HG03135 (cell line): ENCODE results near the gene VARS2.
"Not testable (repeated sequence)": the region's sequence is repeated elsewhere in the genome, so short reads cannot be mapped to it uniquely, and the experiment has no call there.

Experiments used
- ATAC-seq: cut with Tn5 transposase; IDR thresholded peaks from one replicate; pipeline ENCODE4 v1.9.1; 2021; ENCODE audit warnings: mild to moderate bottlenecking, moderate library complexity; ENCODE audit not compliant: unreplicated experiment

VARS2 gene

DNA sequence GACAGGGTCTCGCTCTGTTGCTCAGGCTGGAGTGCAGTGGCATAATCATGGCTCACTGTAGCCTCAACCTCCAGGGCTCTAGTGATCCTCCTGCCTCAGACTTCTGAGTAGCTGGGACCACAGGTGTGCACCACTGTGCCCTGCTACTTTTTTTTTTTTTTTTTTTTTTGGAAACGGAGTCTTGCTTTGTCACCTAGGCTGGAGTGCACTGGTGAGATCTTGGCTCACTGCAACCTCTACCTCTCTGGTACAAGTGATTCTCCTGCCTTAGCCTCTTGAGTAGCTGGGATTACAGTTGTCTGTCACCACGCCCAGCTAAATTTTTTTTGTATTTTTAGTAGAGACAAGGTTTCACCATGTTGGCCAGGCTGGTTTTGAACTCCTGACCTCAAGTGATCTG lies 13.0 kb downstream of the VARS2 start:
- ATAC-seq = not testable (repeated sequence)

DNA sequence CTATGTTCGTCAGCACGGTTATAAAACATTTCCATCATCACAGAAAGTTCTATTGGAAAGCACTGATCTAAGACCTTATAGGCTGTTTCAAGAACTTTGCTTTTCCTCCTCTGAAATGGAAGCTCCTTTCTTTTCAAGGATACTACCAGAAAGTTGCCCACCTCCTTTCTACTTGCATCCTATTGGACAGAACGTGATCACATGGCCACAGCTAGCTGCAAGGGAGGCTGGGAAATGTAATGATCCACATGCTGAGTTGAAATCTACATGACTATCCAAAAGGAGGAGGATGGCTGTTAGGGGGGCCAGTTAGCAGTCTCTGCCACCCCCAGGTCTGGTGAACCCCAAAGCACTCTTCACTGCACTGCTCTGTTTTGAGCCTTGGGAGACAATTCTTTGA lies 14.6 kb downstream of the VARS2 start:
- no peak for ATAC-seq

DNA sequence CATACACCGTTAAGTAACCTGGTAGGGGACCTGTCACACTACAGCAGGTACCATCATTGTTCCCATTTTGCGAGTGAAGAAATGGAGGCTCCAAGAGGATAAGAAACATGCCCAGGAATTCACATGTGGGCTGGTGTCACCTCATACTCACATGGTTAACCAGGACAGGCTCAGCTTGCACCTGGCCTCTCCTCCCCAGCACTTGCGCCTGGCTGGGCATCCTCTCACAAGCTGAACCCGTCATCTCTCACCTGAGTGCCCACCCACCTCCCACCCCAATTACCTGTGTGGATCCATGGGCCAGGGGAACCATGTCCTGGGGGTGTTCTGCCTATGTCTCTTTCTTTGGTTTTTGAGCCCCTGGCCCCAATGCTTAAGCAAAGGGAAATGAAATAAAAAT lies 16.5 kb downstream of the VARS2 start:
- no peak for ATAC-seq

DNA sequence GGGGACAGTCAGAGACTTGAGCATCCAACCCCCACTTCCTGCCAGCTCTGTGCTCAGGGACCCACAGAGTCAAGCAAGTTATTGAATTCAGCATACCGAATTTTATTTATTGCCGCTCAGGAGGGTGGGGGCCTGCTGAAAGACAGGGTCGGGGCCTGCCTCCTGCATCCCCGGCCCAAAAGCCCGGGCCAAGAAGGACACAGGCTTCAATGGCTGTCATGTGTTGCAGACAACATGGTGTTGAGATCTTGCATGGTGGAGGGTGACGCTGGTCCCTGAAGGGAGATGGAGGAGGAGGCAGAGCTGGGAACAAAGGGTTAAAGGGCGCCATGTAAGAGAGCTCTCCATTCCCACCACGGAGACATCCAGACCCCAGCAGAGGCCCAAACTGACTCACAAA lies 17.2 kb downstream of the VARS2 start:
- ATAC-seq = no peak

DNA sequence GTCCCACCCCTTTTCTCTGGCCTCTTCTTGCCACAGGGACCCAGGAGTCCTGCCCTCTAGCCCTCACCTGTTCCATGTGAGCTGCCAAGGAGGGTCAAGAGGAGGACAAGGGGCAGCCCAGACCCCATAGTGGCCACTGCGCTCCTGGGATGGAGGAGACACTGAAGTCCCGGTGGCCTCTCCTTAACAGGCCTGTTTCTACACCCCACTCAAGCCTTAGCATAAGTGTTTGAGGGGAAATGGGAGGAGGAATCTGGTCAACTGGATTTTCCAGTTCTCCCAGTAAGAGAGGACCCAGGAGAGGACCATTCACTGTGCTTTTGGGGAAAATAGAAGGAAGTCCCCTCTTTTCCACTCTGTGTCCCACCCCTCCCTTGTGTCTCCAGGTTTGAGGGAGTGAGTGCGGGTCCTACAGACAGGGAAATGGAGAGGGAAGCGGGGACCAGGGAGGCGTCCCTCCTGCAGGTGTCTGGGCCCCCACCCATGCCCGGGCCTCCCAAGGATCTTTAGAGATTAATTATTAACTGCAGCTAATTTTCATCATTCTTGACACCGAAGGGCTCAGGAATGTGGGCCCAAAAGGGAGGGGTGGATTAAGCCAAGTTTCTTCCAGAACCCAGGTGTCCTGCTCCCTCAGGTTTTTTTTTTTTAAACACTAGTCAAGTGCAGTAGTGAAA lies 18.1 kb downstream of the VARS2 start, which contains the start of gene SFTA2:
TSS of gene SFTA2 (minus strand) at position 202 of the 677 bp plus-strand sequence. CDS start at position 128, 74 bp downstream.
- ATAC-seq = no peak

DNA sequence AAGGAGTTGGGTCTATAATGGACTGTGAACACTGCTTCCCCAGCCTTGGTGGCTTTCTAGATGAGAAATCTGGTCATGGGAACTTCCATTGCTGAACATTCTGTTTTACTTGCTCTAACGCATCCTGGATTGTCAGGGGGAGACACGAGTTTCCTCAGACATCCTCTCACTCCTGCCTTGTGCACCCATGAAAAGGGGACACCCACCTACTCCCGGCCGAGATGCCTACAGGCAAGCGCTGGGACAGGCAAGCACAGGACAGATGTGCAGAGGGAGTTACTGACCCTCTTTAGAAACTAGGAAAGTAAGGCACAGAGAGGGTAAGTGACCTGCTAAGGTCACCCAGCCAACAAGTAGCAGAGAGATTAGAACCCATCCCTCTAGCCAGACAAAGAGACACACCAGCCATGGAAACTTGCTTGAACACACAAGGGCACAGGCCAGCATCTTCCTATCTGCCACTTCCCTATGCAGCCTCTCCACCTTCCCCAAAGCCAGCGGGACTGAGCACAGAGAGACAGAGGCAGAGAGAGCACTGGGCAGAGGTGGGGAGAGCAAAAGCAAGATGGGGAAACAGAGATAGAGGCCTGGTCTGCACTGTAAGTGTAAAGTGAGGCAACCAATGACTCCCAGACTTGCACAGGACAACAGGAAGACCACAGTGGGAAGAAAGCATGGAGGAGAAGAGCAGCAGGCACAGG lies 18.8 kb downstream of the VARS2 start:
- no peak for ATAC-seq

DNA sequence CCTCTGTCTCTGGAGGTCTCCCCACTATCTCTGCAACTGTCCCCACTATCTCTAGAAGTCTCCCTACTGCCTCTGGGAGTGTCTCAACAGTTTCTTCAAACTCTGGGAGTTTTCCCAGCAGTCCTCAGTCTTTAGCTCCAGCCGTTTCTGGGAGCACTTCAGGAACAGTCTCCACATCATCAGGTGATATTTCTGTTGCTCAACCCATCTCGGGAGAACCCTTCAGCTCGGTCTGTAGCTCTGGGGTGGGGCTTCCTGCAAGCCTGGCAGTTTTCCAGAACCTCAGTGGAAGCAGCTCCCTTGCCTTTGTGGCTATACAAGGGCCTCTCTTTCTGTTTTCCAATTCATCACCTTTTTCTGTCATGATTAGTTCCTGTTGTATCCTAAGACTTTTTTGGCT lies 21.0 kb downstream of the VARS2 start:
- no peak for ATAC-seq

DNA sequence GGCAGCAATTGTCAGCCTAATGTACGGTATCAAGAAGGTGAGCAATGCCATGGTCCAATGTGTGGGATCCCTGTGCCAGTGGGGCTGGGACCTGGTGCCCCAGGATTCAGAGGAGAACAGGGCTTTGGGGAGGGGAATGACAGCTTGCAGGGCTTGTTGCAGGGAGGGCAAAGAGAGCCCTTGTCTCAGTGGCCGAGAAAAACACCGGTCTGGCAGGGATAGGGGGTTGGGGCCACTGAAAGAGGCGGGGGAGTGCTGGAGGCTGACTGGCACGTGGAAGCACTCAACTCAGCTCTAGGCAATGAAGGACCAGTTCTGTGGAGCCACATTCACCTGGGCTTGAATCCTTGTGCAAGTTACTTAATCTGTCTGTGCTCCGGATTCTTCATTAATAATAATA lies 23.2 kb downstream of the VARS2 start:
- no peak for ATAC-seq

DNA sequence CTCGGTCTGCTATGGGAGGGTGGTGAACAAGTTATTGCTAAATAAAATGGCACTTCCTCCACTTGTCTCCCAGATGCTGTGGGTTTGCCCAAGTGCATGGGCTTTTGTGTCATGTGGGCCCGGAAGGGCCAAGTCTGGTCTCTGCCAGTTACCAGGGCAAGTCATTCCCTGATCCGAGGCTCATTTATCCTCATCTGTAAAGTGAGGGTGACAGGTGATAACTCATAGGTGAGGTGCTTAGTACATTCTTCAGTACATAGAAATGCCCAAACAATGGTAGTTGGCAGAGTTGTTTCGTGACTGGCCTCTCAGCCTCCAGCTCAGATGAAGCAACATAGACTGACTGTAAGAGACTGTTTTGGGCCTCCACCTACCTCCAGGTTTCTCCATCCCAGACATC lies 24.7 kb downstream of the VARS2 start:
- ATAC-seq = no peak

DNA sequence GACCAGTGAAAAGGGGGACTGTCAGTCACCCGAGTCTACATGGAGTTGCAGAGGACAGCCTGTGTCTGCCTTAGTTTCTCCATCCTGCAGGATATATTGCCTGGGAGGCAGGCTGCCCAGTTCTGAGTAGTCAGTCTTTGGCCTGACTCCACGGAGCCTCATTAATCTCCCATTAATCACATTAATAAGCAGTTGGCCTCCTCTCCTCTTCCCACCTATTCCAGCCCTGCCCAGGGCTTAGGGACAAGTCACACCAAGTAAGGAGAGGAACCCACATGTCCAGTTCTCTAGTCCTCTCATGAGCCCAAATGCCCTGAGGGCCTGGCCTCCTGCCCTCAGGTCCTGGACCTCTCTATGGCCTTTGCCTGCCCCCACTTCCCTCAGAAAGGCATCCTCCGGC lies 25.4 kb downstream of the VARS2 start:
- no peak for ATAC-seq

DNA sequence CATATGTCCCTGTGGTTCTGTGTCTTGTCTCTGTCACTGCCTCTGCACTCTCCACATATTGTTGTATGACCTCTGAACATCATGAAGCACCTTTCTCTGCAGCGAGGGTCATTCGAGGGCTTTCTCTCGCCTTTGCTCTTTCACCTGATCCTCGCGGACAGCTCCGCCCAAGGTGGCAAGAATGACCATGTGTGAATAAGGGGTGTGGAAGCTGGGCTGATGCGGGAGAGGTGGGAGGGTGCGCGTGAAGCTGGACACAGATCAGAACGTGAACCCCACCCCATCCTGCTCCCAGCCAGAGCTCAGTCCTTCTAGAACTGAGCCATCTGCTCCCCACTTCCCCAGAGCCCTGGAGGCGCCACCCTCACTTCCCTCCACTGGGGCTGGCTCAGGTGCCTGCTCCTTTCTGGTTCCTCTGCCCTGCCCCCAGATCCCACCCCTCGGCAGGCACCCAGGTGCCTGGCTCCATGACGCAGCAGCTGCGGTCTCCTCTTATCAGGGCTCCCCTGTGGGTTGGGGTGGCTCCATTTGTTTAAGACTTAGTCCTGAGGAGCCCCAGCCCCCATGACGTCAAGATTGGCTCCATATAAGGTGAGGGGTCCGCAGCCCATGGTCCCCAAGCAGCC lies 26.4 kb downstream of the VARS2 start, which contains the start of gene MUCL3:
TSS of gene MUCL3 (plus strand) at position 613 of the 626 bp plus-strand sequence. CDS start 27 bp downstream, outside the sequence.
- ATAC-seq = no peak

DNA sequence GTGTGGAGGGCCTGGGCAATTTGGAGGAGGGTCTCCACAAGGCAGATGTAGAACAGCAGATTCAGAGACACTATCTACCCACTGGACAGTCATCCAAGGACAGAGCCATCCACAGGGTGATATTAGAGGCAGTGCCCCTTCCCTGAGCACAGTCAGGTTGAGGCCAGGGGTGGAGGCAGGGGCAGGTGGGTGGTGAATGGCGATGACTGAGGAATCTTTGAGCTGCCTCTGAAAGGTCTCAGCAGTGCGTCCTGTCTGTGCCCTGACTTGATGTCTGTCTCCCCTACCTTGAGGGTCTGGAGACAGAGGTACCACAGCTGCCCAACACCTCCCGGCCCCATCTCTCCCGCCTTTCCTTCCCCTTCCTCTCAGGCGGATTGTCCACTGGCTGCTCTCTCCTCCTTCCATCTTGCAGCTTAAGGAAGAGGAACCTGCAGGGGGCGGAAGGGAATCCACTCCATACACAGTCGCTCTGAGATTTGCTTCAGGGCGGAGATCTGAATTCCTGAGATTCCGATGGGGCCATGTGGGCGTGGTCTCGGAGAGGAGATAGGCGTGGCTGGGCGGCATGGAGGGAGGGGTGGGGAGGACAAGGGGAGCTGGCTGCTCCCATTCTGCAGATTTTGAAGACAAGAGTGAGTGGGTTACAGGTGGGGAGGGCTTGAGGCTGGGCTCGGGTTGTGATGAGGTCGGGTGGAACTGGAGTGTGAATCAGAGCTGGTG lies 28.5 kb downstream of the VARS2 start:
- no peak for ATAC-seq

DNA sequence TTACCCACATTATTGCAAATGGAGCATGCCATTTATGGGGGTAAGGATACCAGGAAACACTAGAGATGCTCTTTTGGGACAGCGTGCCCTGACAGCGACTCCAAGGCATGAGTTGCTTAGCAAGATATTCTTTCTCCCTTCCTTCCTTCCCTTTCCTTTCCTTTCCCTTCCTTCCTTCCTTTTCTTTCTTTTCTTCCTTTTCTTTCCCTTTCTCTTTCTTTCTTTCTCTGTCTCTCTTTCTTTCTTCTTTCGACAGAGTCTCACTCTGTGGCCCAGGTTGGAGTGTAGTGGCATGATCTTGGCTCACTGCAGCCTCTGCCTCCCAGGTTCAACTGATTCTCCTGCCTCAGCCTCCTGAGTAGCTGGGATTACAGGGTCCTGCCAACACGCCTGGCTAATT lies 30.0 kb downstream of the VARS2 start:
- no peak for ATAC-seq

DNA sequence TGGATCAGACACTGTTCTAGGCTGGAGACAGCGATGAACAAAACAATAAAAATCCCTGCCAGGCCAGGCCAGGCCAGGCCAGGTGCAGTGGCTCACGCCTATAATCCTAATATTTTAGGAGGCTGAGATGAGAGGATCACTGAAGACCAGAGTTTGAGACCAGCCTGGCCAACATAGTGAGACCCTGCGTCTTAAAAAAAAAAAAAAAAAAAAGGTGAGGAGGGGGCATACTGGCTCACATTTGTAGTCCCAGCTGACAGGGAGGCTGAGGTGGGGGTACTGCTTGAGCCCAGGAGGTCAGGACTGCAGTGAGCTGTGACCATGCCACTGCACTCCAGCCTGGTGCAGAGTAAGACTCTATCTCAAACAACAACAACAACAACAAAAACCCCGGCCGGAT lies 31.2 kb downstream of the VARS2 start:
- no peak for ATAC-seq

DNA sequence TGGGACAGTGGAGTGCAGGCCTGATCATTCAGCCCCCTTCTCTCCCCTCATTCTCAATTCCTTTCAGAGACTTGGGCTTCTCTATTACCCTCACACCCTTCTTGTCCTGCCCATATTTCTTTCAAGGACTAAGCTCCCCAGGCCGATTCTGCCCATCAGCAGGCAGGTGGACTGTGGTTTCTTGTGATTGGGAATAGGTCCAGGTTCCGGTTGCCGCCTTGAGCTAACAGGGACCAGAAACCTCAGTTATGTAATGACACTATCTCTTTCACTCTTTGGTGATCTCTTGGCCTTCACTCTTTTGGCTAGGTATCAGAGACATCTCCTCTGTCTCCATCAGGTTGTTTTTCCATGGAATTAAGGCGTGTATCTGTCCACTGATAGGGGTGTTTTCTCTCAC lies 33.2 kb downstream of the VARS2 start:
- ATAC-seq = no peak

DNA sequence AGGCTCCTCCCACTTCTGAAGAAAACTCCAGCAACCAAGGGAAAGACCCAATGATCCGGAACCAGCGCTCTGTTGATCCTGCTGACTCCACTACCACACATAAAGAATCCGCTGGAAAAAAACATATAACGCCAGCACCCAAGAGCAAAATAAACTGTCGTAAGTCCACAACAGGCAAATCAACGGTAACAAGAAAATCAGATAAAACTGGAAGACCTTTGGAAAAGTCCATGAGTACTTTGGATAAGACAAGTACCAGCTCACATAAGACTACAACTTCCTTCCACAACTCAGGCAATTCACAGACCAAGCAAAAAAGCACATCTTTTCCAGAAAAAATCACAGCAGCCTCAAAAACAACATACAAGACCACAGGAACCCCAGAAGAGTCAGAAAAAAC lies 34.8 kb downstream of the VARS2 start:
- no peak for ATAC-seq

DNA sequence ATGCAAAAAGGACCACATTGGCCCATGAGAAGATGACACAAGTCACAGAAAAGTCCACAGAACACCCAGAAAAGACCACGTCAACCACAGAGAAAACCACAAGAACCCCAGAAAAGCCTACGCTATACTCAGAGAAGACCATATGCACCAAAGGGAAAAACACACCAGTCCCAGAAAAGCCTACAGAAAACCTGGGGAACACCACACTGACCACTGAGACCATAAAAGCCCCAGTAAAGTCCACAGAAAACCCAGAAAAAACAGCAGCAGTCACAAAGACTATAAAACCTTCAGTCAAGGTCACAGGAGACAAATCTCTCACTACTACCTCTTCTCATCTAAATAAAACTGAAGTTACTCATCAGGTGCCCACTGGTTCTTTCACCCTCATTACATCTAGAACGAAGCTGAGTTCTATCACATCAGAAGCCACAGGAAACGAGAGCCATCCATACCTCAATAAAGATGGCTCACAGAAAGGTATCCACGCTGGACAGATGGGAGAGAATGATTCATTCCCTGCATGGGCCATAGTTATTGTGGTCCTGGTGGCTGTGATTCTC lies 38.0 kb downstream of the VARS2 start:
- ATAC-seq = no peak

DNA sequence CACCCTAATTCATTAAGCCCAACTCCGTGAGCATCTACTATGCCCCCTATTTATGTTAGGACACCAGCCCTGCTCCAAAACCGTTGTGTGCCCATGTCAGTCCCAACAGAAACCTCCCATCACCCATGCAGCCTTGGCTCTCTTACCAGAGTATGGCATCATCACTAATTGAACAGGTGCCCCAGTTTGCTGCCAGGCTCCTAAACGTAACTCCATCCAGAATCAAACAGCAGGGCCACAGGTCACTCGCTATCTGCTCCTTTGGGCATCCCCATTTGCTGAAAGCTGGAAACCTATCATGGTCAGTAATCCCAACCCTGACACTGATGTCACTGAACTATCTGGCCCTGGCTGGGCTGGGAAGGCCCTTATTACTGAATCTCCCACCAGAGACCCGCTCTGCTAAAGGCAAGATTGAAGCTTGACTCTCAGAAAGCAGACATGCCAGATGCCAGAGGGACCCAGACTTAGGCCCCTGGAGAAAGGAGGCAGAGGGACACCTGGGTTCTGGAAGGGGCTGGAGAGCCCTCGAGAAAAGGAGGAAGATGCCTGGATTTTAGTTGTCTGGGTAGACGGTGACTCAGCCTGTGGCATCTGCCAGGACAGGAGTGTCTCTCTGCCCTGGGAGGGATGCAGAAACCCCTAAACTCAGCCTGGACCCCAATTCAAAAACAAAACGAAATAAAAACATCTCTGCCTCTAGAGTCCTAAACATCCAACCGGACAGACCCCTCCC lies 40.8 kb downstream of the VARS2 start:
- ATAC-seq = no peak

DNA sequence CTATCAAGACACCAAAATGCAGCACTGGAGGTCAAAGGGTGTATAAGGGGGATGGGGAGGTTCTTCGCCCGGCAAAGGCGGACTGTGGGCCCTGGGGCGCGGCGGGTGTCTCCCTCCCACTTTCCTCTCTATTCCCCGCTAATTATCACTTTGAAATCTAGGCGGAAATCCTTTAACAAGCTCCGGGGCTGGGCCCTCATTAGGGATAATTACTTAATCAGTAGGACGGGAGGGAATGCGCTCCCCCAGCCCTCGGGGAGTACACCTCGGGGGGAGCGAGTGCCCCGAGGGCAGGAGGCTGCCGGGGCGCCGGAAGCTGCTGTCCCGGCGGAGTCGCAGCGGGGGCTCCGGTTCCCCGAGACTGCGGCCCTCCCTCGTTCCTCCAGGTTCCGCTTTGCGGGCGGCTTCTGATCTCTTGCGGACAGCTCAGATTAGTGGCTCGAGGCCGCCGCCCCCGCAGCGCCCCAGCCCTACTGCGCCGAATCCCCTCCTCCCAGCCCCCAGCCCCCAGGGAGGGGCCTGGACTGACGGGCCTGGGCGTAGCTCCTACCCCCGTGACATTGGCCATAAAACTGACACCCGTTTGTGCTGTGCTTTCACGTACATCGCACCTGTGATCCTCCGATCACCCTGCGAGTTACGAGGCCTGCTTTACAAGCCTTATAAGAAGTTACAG lies 41.5 kb downstream of the VARS2 start:
- ATAC-seq = no peak

DNA sequence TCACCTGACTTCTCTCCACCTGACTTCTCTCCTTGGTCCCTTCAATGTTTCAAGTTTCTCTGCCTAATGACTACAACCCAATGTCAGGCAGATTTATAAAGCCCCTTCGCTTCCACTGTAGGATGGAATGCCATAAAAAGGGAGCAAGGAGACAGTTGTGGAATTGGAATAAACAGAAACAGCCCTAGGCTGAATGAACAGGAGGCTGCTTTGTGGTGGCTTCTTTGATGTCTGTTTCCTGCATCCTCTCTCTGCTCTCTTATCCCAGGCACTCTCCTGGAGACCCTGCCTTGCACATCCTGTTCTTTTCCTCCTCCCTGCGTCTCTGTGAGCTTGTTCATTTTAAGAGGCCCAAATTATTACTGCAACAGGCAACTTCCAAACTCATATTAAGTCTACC lies 43.7 kb downstream of the VARS2 start:
- ATAC-seq = no peak
